GM12801 (cell line): ENCODE data around the gene CMTM1.

Experiments used
- TF ChIP-seq, protein P1 (sequence below): IDR thresholded peaks from one replicate; pipeline ENCODE4 v1.5.1; 2011; ENCODE audit warnings: control low read depth; ENCODE audit not compliant: insufficient read length; ENCODE audit errors: extremely low read depth

Gene CMTM1

DNA sequence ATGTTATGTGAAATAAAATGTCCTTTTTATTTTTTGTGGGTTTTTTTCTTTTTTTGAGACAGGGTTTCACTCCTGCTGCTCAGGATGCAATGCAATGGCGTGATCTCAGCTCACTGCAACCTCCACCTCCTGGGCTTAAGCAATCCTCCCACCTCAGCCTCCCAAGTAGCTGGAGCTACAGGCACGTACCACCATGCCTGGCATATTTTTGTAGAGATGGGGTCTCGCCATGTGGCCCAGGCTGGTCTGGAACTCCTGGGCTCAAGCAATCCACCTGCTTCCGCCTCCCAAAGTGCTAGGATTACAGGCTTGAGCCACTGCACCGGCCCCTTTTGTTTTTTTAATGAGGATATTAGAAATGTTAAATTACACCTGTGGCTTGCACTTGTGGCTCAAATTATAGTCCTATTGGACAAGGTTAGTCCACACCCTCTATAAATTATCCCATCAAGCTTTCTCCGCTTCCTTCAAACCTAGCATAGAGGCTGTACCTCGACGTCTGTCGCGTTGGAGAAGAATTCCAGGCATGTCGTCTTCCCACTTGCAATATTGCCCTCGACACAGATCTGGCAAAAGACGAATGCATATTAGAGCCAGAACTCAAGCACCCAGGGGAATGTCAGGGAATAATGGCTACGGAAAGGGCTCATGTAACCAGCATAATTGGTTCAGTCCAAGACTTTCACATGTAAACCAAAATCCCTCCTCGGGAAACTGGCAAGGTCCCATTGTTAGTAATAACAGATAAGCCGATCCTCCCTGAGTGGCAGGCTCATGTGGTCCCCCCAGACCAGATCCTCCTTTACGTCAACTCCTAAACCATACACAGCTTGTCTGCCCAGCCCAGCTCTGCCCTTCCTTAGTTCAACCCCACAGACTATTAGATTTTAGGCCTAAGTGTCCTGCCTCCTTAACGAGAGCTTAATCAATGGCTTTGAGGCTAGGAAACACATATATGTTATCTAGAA lies 24.6 kb upstream of the CMTM1 start:
- TF ChIP-seq, protein P1, sequence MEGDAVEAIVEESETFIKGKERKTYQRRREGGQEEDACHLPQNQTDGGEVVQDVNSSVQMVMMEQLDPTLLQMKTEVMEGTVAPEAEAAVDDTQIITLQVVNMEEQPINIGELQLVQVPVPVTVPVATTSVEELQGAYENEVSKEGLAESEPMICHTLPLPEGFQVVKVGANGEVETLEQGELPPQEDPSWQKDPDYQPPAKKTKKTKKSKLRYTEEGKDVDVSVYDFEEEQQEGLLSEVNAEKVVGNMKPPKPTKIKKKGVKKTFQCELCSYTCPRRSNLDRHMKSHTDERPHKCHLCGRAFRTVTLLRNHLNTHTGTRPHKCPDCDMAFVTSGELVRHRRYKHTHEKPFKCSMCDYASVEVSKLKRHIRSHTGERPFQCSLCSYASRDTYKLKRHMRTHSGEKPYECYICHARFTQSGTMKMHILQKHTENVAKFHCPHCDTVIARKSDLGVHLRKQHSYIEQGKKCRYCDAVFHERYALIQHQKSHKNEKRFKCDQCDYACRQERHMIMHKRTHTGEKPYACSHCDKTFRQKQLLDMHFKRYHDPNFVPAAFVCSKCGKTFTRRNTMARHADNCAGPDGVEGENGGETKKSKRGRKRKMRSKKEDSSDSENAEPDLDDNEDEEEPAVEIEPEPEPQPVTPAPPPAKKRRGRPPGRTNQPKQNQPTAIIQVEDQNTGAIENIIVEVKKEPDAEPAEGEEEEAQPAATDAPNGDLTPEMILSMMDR, result no peak

DNA sequence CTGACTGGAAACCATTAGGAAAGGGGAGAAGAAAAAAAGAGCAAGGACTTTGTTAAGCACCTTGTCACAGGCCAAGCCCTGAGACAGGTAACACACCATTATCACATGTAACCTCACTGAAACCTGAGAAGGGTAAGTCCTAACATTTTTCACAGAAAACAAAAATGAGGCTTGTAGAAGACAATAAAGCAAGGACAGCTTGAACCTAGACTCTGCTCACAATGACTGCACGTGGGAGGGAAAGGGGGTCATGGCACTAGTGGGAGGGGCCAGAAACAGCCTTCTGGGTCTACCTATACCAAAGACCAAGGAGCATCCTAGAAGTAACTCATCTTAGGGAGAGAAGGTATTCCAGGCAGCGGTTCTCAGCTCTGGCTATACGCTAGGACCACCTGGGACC lies 23.8 kb upstream of the CMTM1 start:
- TF ChIP-seq, protein P1, result no peak

DNA sequence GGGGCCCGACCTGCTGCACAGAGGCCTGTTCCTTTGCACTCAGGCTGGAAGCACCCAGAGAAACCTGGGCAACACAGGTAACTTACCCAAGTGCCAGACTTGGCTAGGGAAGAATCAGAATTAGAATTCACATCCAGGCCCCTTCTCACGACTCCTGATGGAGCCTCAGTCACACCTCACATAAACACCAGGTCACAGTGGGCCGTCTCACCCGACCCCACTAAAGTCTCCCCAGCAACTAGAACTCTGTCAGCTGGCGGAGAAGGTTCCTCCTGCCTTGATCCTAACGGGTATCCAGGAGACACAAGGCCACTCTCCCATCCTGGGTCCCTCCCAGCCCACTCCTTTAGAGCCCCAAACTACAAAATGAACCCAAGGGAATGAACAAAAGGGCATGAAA lies 22.7 kb upstream of the CMTM1 start:
- TF ChIP-seq, protein P1, result no peak

DNA sequence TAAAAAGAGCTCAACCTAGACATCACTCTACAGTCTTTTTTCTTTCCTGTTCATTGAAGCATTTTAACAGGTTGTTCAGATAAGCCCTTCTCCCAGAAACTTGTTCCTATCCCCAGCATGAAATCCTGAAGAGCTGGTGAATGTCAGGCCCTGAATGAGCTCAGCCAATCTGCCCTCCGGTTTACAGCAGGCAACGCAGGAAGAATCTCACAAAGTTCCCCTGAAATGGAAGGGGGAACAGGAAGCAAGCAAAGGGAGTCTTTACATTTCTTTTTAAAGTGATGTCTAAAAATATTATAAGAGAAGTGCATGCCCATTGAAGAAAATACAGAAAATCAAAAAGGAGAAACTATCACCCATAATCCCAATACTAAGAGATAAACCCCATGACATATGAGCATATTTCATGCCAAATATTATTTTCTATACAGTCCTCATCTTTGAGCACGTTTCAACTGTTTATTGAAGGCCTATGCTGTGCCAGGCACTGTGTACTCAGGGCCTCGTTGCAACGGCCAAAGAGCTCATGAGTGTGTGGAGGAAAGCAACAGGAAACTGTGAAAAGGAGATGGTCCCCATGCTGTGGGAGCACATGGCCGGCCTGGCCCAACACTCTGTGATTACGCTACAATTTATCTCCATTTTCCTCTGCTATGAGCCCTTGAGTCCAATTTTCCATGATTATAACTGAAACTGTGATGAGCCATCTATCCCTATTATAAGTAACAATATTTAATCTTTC lies 22.1 kb upstream of the CMTM1 start:
- TF ChIP-seq, protein P1, result no peak

DNA sequence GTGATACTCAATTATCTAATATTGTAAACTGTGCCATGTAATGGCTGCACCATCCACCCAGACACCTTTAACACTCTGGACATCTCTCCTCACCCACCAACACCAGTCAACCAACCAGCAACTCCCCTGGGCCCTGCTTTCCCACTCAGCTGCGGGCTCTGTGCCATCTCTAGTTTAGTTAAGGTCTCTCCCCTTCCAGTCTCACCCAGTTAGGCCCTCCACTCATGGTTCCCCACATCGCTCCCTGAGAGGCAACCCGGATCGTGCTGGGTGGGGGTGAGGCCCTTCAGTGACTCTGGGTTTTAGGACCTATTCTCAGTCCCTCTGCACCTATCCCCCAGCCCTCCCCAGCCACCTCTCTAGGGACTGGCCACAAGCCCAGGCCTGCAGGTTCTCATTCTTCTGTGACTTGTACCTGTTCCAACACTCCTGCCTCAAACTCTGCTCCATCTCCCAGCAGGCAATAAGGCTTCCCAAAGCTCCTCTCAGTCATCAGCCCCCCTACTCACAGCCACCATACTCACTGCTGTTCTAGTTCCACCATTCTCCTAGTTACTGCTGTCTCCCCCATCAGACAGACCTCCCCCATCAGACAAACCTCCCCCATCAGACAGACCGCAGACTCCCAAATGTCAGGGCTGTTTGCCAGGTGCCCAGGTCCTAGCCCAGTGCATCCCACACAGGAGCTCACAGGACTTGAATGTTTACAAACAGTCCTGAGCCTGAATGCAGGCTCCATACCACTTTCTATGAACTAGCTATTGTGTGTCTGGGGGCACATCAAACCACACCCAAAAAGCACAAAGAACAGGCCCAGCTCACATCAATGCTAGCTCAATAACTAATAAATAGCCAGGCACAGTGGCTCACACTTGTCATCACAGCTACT lies 18.9 kb upstream of the CMTM1 start:
- TF ChIP-seq, protein P1, result no peak

DNA sequence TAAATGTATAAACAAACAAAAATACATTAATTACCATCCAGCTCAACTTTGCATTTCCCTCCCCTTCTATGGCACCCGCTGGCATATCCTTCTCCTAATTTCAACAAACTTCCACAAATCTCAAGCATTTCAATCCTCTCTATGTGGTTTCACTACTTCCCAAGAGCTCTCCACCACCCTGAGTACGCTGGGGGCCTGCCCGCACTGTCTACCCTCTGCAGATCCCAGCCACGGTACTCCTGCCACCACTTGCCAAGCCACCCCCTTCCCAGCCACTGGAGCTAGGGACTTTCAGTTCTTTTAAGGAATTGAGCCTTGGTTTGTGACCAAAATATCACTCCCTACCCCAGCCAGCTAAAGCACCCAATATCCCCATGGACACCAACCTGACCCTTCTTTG lies 18.2 kb upstream of the CMTM1 start:
- TF ChIP-seq, protein P1, result no peak
